HEK293T (cell line): Measurements from ENCODE around the gene SAMSN1.

Source experiments
- BHLHE40 ChIP-seq: fragments of 450-650 bp; IDR thresholded peaks from 2 replicates; pipeline ENCODE4 v1.6.1; 2016; ENCODE audit warnings: mild to moderate bottlenecking, moderate library complexity, borderline replicate concordance
- FOXA1 ChIP-seq: fragments of 450-650 bp; IDR thresholded peaks from 2 replicates; pipeline ENCODE4 v1.6.1; 2016; ENCODE audit warnings: mild to moderate bottlenecking
- FOXM1 ChIP-seq: fragments of 450-650 bp; IDR thresholded peaks from 2 replicates; pipeline ENCODE4 v1.6.1; 2017; ENCODE audit warnings: mild to moderate bottlenecking, borderline replicate concordance
- HDGF ChIP-seq: fragments of 450-650 bp; IDR thresholded peaks from 2 replicates; pipeline ENCODE4 v1.6.1; 2017; ENCODE audit warnings: antibody characterized with exemption, borderline replicate concordance
- LEF1 ChIP-seq: fragments of 450-650 bp; IDR thresholded peaks from 2 replicates; pipeline ENCODE4 v1.6.1; 2017; ENCODE audit warnings: mild to moderate bottlenecking, borderline replicate concordance
- NFRKB ChIP-seq: fragments of 450-650 bp; IDR thresholded peaks from 2 replicates; pipeline ENCODE4 v1.6.1; 2016; ENCODE audit warnings: mild to moderate bottlenecking, moderate library complexity
- TF ChIP-seq, protein P1 (sequence below): fragments of 450-650 bp; IDR thresholded peaks from 2 replicates; pipeline ENCODE4 v1.6.1; 2016

DNA sequence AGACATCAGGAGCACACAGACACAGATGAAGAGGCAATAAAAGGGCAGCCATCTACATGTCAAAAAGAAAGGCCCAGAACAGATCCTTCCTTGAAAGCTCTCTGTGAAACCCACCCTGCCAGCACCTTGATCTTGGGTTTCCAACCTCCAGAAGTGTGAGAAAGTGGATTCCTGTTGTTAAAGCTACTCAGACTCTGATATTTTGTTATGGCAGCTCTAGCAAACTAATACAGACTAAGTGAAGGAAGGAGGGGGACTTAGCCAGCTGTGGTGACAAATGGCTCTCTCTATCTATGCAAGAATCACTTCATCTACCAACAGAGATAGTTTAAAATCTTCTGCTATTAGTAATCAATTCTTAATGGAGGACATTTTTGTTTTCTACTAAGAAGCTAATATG is 10.4 kb downstream of the SAMSN1 start:
- no peak for TF ChIP-seq HDGF
- no peak for TF ChIP-seq FOXA1
- TF ChIP-seq BHLHE40, result no peak
- no peak for TF ChIP-seq FOXM1
- TF ChIP-seq, protein P1, sequence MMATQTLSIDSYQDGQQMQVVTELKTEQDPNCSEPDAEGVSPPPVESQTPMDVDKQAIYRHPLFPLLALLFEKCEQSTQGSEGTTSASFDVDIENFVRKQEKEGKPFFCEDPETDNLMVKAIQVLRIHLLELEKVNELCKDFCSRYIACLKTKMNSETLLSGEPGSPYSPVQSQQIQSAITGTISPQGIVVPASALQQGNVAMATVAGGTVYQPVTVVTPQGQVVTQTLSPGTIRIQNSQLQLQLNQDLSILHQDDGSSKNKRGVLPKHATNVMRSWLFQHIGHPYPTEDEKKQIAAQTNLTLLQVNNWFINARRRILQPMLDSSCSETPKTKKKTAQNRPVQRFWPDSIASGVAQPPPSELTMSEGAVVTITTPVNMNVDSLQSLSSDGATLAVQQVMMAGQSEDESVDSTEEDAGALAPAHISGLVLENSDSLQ, result no peak
- no peak for TF ChIP-seq LEF1
- TF ChIP-seq NFRKB, result no peak
